Right atrium auricular region (tissue), 2 donors: ENCODE data around the gene RNASE12. TPM values are rescaled to one million over a fixed set of nuclear protein-coding genes. Genes with fewer than 3 reads are reported as not detected.

Source experiments
- DNase-seq: peaks from one replicate; pipeline ENCODE4 v3.0.0-alpha.2; 2019; ENCODE audit warnings: low spot score
- H3K27ac ChIP-seq, 2 donors: fragments of 200-600 bp; sonication (generic); 1 replicate in 1 of 2; 2 replicates in 1 of 2; pipeline ENCODE4 v1.5.1; 2016 to 2019
- H3K27me3 ChIP-seq, 2 donors: fragments of 200-600 bp; sonication (generic); one replicate each; pipeline versions ENCODE4 v1.5.1 to v1.6.0; 2017 to 2019
- H3K36me3 ChIP-seq: fragments of 200-600 bp; sonication (generic); one replicate; pipeline ENCODE4 v1.5.1; 2016
- H3K4me1 ChIP-seq, 2 donors: fragments of 200-600 bp; sonication (generic); one replicate each; pipeline versions ENCODE4 v1.5.1 to v1.6.0; 2017 to 2019
- H3K4me3 ChIP-seq, 2 donors: fragments of 200-600 bp; sonication (generic); 1 replicate in 1 of 2; 2 replicates in 1 of 2; pipeline ENCODE4 v1.5.1; 2017 to 2019; ENCODE audit warnings: mild to moderate bottlenecking in 1 of 2, moderate library complexity in 1 of 2
- H3K9me3 ChIP-seq, 2 donors: fragments of 200-600 bp; sonication (generic); one replicate each; pipeline ENCODE4 v1.5.1; 2019
- CTCF ChIP-seq, 2 donors: fragments of 200-600 bp; sonication (generic); IDR thresholded peaks; one replicate each; pipeline ENCODE4 v1.5.1; 2019; ENCODE audit warnings: antibody characterized with exemption in 2 of 2
- total RNA-seq, 2 donors: library from RNA; depleted of rRNA; stranded (reverse); fragments of >200 nt; gene quantifications; one replicate each; pipeline ENCODE4 v1.1.0, GENCODE V29; 2016

RNASE12 gene
- total RNA-seq, 2 donors from 2014 or later: not detected

- TF ChIP-seq CTCF (IDR thresholded peaks at IDR 0.05): no peak
- Histone ChIP-seq H3K27me3 (no peaks in the 10 kb centered on the region), H3K4me1 (peaks cover 0 to 22% of the 10 kb centered on the region in 2 donors), H3K27ac (peak overlapping the region; percentile 79 to 82), H3K9me3 (no peaks in the 10 kb centered on the region), H3K36me3 (no peaks in the 10 kb centered on the region), H3K4me3 (peak overlapping the region; percentile 86 to 92)
- peak; percentile 81 for DNase-seq
Measured at GRCh38 chr14:20610002-20610765, 19.0 kb upstream of the RNASE12 start.

- H3K4me3 ChIP-seq: peak overlapping the region; percentile 86 to 92
- peaks cover 0 to 18% of the 10 kb centered on the region in 2 donors for H3K4me1 ChIP-seq
- H3K27me3 ChIP-seq: no peaks in the 10 kb centered on the region
- H3K36me3 ChIP-seq: no peaks in the 10 kb centered on the region
- H3K9me3 ChIP-seq: no peaks in the 10 kb centered on the region
- peak; percentile 91 for DNase-seq
- peak overlapping the region; percentile 79 to 82 for H3K27ac ChIP-seq
- peak; percentile 87 to 95 for TF ChIP-seq CTCF (IDR thresholded peaks at IDR 0.05)
Measured at GRCh38 chr14:20609215-20610001, 18.2 kb upstream of the RNASE12 start.

GRCh38 chr14:20608383-20609110, 17.4 kb upstream of the RNASE12 start:
- no peaks in the 10 kb centered on the region for H3K9me3 ChIP-seq
- TF ChIP-seq CTCF (IDR thresholded peaks at IDR 0.05): no peak
- H3K4me1 ChIP-seq: peaks cover 0 to 11% of the 10 kb centered on the region in 2 donors
- H3K36me3 ChIP-seq: no peaks in the 10 kb centered on the region
- H3K27me3 ChIP-seq: no peaks in the 10 kb centered on the region
- H3K4me3 ChIP-seq: no peak overlapping the region
- no peak overlapping the region for H3K27ac ChIP-seq
- no peak for DNase-seq

- no peak for TF ChIP-seq CTCF (IDR thresholded peaks at IDR 0.05)
- H3K27me3 ChIP-seq: no peaks in the 10 kb centered on the region
- H3K4me3 ChIP-seq: no peak overlapping the region
- H3K36me3 ChIP-seq: no peaks in the 10 kb centered on the region
- H3K4me1 ChIP-seq: peaks cover 0 to 11% of the 10 kb centered on the region in 2 donors
- DNase-seq: no peak
- no peak overlapping the region for H3K27ac ChIP-seq
- H3K9me3 ChIP-seq: no peaks in the 10 kb centered on the region
Measured at GRCh38 chr14:20607617-20608016, 16.4 kb upstream of the RNASE12 start.

GRCh38 chr14:20606902-20607242, 15.7 kb upstream of the RNASE12 start:
- no peak for DNase-seq
- H3K36me3 ChIP-seq: no peaks in the 10 kb centered on the region
- H3K27me3 ChIP-seq: no peaks in the 10 kb centered on the region
- no peak overlapping the region for H3K4me3 ChIP-seq
- peaks cover 0 to 11% of the 10 kb centered on the region in 2 donors for H3K4me1 ChIP-seq
- no peak overlapping the region for H3K27ac ChIP-seq
- TF ChIP-seq CTCF (IDR thresholded peaks at IDR 0.05): no peak
- no peaks in the 10 kb centered on the region for H3K9me3 ChIP-seq
